ENCODE results near the gene KLHL20.
"Not testable (repeated sequence)": the region's sequence is repeated elsewhere in the genome, so short reads cannot be mapped to it uniquely, and the experiment has no call there.

The KLHL20 gene

DNA sequence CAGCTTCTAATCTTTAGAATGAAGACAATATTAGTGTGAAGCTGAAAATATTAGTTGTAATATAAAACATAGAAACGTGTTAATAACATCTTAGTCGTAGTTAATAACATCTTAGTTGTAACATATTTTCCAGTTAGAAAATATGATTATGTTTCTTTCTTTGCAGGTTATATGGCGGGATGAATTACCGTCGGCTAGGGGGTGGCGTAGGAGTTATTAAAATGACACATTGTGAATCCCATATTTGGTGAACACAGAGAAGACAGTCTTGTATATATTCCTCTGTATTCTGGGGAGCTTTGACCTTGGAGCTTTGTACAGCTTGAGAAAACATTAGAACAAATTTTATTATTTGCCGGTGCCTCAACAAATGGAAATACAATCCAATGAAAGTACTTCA, 70.2 kb downstream of the KLHL20 start:
- Histone ChIP-seq H3K4me2 (ENCODE audit: low read length) (no peak overlapping the region), H3K79me2 (ENCODE audit: control insufficient read depth, low read length) (no peaks in the 10 kb centered on the region), H3K27me3 (ENCODE audit: control insufficient read depth, low read length) (no peaks in the 10 kb centered on the region), H3K4me1 (ENCODE audit: control insufficient read depth, low read length) (no peaks in the 10 kb centered on the region), H3K9me3 (ENCODE audit: control insufficient read depth, insufficient read depth, low read length) (no peaks in the 10 kb centered on the region), H3K27ac (ENCODE audit: low read depth, low read length) (no peak overlapping the region), H3K36me3 (ENCODE audit: control insufficient read depth, low read length) (peaks cover 53% of the 10 kb centered on the region), H3F3A (ENCODE audit: control insufficient read depth, insufficient read depth) (peaks cover 12% of the 10 kb centered on the region), H3K4me3 (ENCODE audit: low read length) (no peak overlapping the region), H4K20me1 (ENCODE audit: control insufficient read depth, insufficient read depth, low read depth, low read length) (no peaks in the 10 kb centered on the region), H3K9me2 (replicated peaks; ENCODE audit: control insufficient read depth, low read length) (no peaks in the 10 kb centered on the region)
- TF ChIP-seq EZH2phosphoT487 (IDR thresholded peaks at IDR 0.05; ENCODE audit: borderline replicate concordance, low read length) = no peak
- TF ChIP-seq, protein P1, sequence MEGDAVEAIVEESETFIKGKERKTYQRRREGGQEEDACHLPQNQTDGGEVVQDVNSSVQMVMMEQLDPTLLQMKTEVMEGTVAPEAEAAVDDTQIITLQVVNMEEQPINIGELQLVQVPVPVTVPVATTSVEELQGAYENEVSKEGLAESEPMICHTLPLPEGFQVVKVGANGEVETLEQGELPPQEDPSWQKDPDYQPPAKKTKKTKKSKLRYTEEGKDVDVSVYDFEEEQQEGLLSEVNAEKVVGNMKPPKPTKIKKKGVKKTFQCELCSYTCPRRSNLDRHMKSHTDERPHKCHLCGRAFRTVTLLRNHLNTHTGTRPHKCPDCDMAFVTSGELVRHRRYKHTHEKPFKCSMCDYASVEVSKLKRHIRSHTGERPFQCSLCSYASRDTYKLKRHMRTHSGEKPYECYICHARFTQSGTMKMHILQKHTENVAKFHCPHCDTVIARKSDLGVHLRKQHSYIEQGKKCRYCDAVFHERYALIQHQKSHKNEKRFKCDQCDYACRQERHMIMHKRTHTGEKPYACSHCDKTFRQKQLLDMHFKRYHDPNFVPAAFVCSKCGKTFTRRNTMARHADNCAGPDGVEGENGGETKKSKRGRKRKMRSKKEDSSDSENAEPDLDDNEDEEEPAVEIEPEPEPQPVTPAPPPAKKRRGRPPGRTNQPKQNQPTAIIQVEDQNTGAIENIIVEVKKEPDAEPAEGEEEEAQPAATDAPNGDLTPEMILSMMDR (IDR thresholded peaks at IDR 0.05; ENCODE audit: low read depth, low read length, poor library complexity, severe bottlenecking) = no peak

DNA sequence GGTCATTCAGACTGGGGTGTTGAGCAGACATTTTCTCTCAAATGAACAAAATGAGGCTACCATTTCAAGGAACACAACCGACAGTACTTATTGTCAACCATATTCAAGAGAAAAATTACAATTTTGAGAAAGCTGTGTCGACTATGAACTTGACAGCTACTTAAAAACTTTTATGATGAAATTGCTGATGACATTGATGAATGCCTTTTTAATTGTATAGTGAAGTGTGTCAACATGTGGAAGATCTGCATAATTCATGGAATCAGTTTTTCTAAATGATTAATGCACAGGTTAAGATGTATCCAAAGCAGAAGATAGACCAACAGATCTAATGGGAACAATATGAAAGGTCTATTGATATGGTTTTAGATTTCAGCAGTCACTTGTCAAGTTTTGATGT, 75.1 kb downstream of the KLHL20 start:
- Histone ChIP-seq H3F3A (ENCODE audit: control insufficient read depth, insufficient read depth) (peaks cover 13% of the 10 kb centered on the region), H3K79me2 (ENCODE audit: control insufficient read depth, low read length) (no peaks in the 10 kb centered on the region), H3K4me1 (ENCODE audit: control insufficient read depth, low read length) (no peaks in the 10 kb centered on the region), H3K36me3 (ENCODE audit: control insufficient read depth, low read length) (peaks cover 34% of the 10 kb centered on the region), H4K20me1 (ENCODE audit: control insufficient read depth, insufficient read depth, low read depth, low read length) (no peaks in the 10 kb centered on the region), H3K4me2 (ENCODE audit: low read length) (no peak overlapping the region), H3K27ac (ENCODE audit: low read depth, low read length) (no peak overlapping the region), H3K27me3 (ENCODE audit: control insufficient read depth, low read length) (no peaks in the 10 kb centered on the region), H3K4me3 (ENCODE audit: low read length) (no peak overlapping the region), H3K9me3 (ENCODE audit: control insufficient read depth, insufficient read depth, low read length) (no peaks in the 10 kb centered on the region), H3K9me2 (replicated peaks; ENCODE audit: control insufficient read depth, low read length) (no peaks in the 10 kb centered on the region)
- no peak for TF ChIP-seq EZH2phosphoT487 (IDR thresholded peaks at IDR 0.05; ENCODE audit: borderline replicate concordance, low read length)
- TF ChIP-seq, protein P1 (IDR thresholded peaks at IDR 0.05; ENCODE audit: low read depth, low read length, poor library complexity, severe bottlenecking) = no peak

DNA sequence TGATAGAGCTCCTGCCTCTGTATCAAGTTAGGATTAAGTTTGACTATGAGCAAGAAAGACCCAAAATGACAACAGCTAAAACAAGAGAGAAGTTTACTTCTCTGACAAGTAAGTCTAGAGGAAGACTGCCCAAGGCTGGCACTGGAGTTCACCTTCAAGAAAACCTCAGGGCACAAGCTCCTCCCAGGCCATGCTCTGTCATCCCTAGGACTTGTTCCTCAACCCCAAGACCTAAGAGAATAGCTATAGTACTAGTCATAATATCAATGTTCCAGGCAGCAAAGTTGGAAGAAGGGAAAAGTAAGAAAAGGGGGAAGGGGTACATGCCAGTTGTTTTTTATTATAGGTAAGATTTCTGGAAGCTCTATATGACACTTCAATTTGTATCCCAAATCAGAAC, 83.3 kb downstream of the KLHL20 start:
- Histone ChIP-seq H3K4me2 (ENCODE audit: low read length) (no peak overlapping the region), H3F3A (ENCODE audit: control insufficient read depth, insufficient read depth) (peaks cover 2% of the 10 kb centered on the region; the same call in 1 of the 2 replicates), H3K9me3 (ENCODE audit: control insufficient read depth, insufficient read depth, low read length) (no peaks in the 10 kb centered on the region), H3K79me2 (ENCODE audit: control insufficient read depth, low read length) (no peaks in the 10 kb centered on the region; the same call in 1 of the 2 replicates), H4K20me1 (ENCODE audit: control insufficient read depth, insufficient read depth, low read depth, low read length) (no peaks in the 10 kb centered on the region), H3K27me3 (ENCODE audit: control insufficient read depth, low read length) (no peaks in the 10 kb centered on the region), H3K9me2 (replicated peaks; ENCODE audit: control insufficient read depth, low read length) (no peaks in the 10 kb centered on the region), H3K4me1 (ENCODE audit: control insufficient read depth, low read length) (no peaks in the 10 kb centered on the region), H3K4me3 (ENCODE audit: low read length) (no peak overlapping the region), H3K36me3 (ENCODE audit: control insufficient read depth, low read length) (peaks cover 42% of the 10 kb centered on the region), H3K27ac (ENCODE audit: low read depth, low read length) (no peak overlapping the region)
- no peak for TF ChIP-seq EZH2phosphoT487 (IDR thresholded peaks at IDR 0.05; ENCODE audit: borderline replicate concordance, low read length)
- TF ChIP-seq, protein P1 (IDR thresholded peaks at IDR 0.05; ENCODE audit: low read depth, low read length, poor library complexity, severe bottlenecking) = no peak

DNA sequence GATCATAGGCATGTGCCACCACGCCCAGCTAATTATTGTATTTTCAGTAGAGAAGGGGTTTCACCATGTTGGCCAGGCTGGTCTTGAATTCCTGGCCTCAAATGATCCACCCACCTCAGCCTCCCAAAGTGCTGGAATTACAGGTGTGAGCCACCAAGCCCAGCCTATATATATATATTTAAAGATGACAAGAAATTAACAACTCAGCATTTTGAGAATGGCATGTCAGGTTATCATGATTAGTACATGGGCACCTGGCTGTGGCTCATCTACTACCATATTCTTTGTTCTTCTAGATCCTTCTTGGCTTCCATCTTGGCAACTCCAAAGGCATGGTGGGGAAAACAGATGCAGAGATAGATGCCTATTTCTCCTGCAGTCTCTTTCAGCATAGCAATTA, 85.2 kb downstream of the KLHL20 start:
- not testable (repeated sequence) for H3K4me1 ChIP-seq (ENCODE audit: control insufficient read depth, low read length); H4K20me1 ChIP-seq (ENCODE audit: control insufficient read depth, insufficient read depth, low read depth, low read length)
- H3K36me3 ChIP-seq (ENCODE audit: control insufficient read depth, low read length) = peaks cover 56% of the 10 kb centered on the region

More for the DNA sequence above, 85.2 kb downstream of the KLHL20 start:
- H3F3A ChIP-seq (ENCODE audit: control insufficient read depth, insufficient read depth); H3K9me2 ChIP-seq (replicated peaks; ENCODE audit: control insufficient read depth, low read length); H3K4me2 ChIP-seq (ENCODE audit: low read length); H3K4me3 ChIP-seq (ENCODE audit: low read length); H3K79me2 ChIP-seq (ENCODE audit: control insufficient read depth, low read length); H3K27ac ChIP-seq (ENCODE audit: low read depth, low read length); H3K9me3 ChIP-seq (ENCODE audit: control insufficient read depth, insufficient read depth, low read length); H3K27me3 ChIP-seq (ENCODE audit: control insufficient read depth, low read length): not testable (repeated sequence)
